HL-60 (cell line): ENCODE measurements around the gene RFXAP.
A peak's percentile ranks its signal among the peaks of the same experiment; 100 is the strongest.

ENCODE experiments used
- DNase-seq, 2 experiments: peaks; one replicate each; pipeline ENCODE4 v3.0.0-alpha.2; 2010 to 2020; ENCODE audit warnings: low read depth in 1 of 2, low spot score in 1 of 2
- H3K27ac ChIP-seq: fragments of 250-450 bp; sonication (Bioruptor Pico); replicated peaks from 2 replicates; pipeline ENCODE4 v1.5.1; 2020; ENCODE audit warnings: mild to moderate bottlenecking, moderate library complexity
- H3K27me3 ChIP-seq: fragments of 250-450 bp; sonication (Bioruptor Pico); 2 replicates; pipeline ENCODE4 v1.5.1; 2021; ENCODE audit warnings: mild to moderate bottlenecking, moderate library complexity; ENCODE audit not compliant: insufficient read depth, poor library complexity, severe bottlenecking
- H3K4me3 ChIP-seq: replicated peaks from 2 replicates; pipeline ENCODE4 v1.5.1; 2011; ENCODE audit warnings: mild to moderate bottlenecking, control low read depth, low read length; ENCODE audit not compliant: insufficient read depth
- GABPA ChIP-seq: IDR thresholded peaks from 2 replicates; pipeline ENCODE4 v1.6.1; 2012; ENCODE audit warnings: low read depth
- POLR2AphosphoS5 ChIP-seq: IDR thresholded peaks from 2 replicates; pipeline ENCODE4 v1.6.1; 2012; ENCODE audit warnings: low read depth
- SPI1 ChIP-seq: IDR thresholded peaks from 2 replicates; pipeline ENCODE4 v1.6.1; 2012; ENCODE audit warnings: low read depth, mild to moderate bottlenecking, borderline replicate concordance
- TF ChIP-seq, protein P1 (sequence below): IDR thresholded peaks from one replicate; pipeline ENCODE4 v1.5.1; 2011; ENCODE audit warnings: low read length, control low read depth, inconsistent platforms; ENCODE audit not compliant: insufficient read depth
- TF ChIP-seq, protein P2 (sequence below): IDR thresholded peaks from 2 replicates; pipeline ENCODE4 v1.6.1; 2012; ENCODE audit warnings: low read depth; ENCODE audit not compliant: insufficient replicate concordance

The RFXAP gene

DNA sequence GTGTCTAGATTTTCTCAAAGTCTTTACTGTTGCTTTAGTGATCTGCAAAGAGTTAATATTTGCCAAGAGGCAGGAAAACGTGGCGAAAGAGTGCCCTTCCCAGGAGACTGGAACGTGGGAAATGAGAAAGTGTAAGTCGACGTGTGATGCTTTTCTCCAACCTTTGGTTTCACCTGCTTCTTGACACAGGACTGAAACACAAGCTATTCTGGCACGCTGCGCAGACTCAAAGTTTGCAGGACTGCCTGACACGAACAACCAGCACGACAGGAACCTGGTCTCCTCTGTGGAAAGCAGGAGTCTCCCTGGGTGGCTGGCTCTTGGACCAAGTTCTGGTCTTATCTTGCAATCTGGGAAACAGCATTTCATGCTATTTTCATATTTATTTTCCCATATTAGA, 28.6 kb downstream of the RFXAP start:
- no peak for TF ChIP-seq POLR2AphosphoS5
- TF ChIP-seq SPI1 = no peak
- TF ChIP-seq, protein P1, sequence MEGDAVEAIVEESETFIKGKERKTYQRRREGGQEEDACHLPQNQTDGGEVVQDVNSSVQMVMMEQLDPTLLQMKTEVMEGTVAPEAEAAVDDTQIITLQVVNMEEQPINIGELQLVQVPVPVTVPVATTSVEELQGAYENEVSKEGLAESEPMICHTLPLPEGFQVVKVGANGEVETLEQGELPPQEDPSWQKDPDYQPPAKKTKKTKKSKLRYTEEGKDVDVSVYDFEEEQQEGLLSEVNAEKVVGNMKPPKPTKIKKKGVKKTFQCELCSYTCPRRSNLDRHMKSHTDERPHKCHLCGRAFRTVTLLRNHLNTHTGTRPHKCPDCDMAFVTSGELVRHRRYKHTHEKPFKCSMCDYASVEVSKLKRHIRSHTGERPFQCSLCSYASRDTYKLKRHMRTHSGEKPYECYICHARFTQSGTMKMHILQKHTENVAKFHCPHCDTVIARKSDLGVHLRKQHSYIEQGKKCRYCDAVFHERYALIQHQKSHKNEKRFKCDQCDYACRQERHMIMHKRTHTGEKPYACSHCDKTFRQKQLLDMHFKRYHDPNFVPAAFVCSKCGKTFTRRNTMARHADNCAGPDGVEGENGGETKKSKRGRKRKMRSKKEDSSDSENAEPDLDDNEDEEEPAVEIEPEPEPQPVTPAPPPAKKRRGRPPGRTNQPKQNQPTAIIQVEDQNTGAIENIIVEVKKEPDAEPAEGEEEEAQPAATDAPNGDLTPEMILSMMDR = no peak
- no peak for TF ChIP-seq GABPA
- TF ChIP-seq, protein P2, sequence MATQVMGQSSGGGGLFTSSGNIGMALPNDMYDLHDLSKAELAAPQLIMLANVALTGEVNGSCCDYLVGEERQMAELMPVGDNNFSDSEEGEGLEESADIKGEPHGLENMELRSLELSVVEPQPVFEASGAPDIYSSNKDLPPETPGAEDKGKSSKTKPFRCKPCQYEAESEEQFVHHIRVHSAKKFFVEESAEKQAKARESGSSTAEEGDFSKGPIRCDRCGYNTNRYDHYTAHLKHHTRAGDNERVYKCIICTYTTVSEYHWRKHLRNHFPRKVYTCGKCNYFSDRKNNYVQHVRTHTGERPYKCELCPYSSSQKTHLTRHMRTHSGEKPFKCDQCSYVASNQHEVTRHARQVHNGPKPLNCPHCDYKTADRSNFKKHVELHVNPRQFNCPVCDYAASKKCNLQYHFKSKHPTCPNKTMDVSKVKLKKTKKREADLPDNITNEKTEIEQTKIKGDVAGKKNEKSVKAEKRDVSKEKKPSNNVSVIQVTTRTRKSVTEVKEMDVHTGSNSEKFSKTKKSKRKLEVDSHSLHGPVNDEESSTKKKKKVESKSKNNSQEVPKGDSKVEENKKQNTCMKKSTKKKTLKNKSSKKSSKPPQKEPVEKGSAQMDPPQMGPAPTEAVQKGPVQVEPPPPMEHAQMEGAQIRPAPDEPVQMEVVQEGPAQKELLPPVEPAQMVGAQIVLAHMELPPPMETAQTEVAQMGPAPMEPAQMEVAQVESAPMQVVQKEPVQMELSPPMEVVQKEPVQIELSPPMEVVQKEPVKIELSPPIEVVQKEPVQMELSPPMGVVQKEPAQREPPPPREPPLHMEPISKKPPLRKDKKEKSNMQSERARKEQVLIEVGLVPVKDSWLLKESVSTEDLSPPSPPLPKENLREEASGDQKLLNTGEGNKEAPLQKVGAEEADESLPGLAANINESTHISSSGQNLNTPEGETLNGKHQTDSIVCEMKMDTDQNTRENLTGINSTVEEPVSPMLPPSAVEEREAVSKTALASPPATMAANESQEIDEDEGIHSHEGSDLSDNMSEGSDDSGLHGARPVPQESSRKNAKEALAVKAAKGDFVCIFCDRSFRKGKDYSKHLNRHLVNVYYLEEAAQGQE = no peak
- no peak overlapping the region for H3K4me3 ChIP-seq
- no peaks in the 10 kb centered on the region for H3K27me3 ChIP-seq
- H3K27ac ChIP-seq = no peak overlapping the region
- DNase-seq = no peak

DNA sequence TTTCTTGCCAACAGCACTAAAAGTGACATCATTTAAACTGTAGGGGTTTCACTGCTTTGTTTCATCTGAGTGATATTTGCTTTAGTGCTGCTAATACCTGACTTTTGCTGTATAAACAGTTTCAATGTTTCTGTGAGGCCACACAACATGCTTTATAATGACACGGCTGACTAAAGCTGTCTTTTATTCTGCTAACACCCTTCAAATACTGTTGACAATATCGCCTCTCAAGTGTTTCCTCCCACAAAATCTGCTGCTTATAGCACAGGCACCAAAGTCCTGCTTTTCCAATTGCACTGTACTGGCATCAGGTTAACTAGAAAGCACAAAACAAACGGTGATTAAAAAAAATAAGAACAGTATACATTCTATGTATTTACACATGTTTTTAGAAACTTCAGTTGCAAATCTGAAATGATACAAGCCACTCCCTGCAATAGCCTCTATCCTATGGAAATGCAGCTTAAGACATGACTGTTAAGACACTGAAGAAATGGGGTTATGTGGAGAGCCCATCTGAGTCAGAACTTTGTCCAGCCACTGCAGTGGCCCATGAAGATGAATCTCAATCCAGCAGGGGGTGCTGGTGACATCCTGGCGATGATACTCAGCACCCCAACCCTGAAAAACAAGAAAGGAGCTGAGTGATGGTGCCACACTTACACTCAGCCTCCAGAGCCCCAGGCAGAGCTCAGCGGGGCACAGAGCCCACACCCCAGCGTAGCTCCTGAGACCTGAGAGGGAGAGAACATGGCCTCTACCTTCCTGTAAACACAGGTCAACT, 29.4 kb downstream of the RFXAP start:
- Histone ChIP-seq H3K27ac (no peak overlapping the region), H3K4me3 (no peak overlapping the region), H3K27me3 (no peaks in the 10 kb centered on the region)
- TF ChIP-seq POLR2AphosphoS5 (no peak), SPI1 (no peak), GABPA (no peak)
- TF ChIP-seq, protein P2 = no peak
- TF ChIP-seq, protein P1 = no peak
- peak in 1 of 2 experiments; percentile 23 for DNase-seq

DNA sequence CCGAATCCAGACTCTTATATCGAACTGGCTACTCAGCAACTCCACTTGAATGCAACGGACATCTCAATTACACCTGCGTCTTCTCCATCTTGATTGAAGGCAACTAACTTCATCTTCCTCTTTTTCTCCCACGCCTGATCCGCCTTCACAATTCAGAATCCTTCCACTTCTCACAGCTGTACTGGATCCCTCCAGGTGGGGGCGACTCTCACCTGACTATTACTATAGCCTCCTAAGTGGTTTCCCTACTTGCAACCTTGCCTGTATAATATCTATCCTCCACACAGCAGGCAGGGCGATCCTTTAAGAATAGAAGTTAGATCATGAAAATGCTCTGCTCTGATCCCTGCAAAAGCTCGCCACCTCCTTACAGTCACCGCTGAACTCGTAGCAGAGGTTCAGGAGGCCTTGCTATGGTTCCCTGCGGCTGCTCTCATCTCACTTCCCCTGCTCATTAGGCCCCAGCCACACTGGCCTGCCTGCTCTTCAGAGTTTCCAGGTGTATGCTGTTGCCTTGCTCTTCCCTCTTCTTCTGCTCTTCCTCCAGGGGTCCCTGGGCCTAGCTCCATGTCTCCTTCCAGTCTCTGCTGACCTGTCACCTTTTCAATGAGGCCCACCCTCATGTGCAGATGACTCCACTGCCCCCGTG, 31.9 kb downstream of the RFXAP start:
- TF ChIP-seq, protein P2 = no peak
- TF ChIP-seq SPI1 (no peak; the same call in 1 of the 2 replicates), GABPA (no peak), POLR2AphosphoS5 (no peak)
- TF ChIP-seq, protein P1 = no peak
- no peaks in the 10 kb centered on the region for H3K27me3 ChIP-seq
- no peak overlapping the region for H3K27ac ChIP-seq
- no peak overlapping the region for H3K4me3 ChIP-seq
- DNase-seq = peak in 1 of 2 experiments; percentile 72
